Measurements from ENCODE around the gene KDM6B.
A peak's percentile ranks its signal among the peaks of the same experiment; 100 is the strongest.

The KDM6B gene

DNA sequence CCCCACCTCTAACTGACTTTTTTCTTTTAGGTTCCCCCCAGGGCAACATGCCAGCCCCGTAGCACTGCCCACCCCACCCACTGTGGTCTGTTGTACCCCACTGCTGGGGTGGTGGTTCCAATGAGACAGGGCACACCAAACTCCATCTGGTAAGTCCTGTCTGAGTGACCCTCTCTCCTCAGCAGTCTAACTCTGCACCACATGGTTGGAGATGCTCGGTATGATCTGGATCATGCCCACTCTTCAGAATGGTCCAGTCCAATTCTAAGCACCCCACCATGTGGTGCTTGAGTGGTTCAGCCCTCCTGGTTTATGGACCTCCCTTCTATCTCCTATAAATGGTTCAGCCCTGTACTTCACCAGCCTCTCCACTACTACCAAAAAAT lies 5.9 kb downstream of the KDM6B start:
- FAIRE-seq = no peak
- no peak for DNase-seq (ENCODE audit: extremely low spot score, insufficient read length, low read depth)

DNA sequence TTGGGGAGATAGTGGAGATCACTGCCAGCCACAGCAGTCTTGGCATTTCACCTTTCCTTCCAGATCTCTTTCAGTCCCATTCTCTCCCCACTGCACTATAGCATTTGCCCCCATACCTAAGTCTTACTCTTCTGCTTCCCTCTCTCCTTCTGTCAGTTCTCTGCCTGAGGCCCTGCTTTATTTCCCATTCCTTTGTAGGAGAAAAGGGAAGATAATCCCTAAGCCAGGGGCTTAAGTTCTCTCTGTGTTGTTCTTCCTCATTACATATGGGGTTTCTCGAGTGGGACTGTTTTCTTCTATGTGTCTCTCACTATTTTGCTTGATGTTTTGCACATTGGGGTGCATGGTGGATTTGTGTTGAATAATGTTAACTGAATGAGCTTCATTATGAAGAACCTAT lies 6.4 kb downstream of the KDM6B start:
- no peak for DNase-seq (ENCODE audit: extremely low spot score, insufficient read length, low read depth)
- no peak for FAIRE-seq

DNA sequence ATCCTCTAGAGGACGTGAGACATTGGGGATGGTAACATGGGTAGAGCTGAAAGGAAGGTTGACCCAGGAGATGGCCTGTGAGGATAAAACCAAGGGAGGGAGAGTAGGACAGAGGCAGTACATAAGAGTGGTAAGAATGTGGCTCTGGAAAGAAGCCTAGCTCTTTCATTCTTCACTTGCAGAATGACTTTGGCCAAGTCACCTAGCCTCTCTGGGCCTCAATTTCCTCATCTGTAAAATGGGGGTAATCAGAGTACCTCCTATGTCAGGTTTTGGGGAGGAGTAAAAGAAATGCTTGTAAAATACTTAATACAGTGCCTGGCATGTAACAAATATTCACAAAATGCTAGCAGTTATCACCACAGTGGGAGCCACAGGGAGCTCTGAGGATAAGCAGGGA lies 6.9 kb downstream of the KDM6B start:
- DNase-seq (ENCODE audit: extremely low spot score, insufficient read length, low read depth) (no peak), FAIRE-seq (no peak)

DNA sequence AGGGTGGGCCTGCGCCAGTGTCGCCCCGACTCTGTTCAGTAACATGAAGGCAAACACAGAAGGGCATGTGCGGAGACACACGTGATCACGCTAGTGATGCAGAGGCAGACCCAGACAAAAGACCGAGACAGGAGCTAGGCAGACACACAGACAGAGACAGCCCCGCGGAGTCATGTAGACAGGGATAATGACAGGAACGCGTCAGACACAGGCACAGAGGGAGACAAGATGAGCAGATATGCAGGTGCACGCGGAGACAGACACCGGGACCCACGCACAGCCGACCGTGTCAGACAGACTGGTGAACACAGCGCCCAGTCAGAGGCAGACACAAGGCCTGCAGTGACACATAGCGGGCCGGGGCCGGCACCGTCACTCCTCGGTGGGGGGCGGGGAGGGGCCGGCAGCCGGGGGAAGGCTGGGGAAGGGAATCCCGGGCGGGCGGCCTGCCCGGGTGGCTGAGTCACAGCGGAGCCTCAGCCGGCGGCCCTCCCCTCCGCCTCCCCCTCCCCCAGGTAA lies 7.4 kb downstream of the KDM6B start:
- FAIRE-seq (peak; percentile 45), DNase-seq (ENCODE audit: extremely low spot score, insufficient read length, low read depth) (no peak)

DNA sequence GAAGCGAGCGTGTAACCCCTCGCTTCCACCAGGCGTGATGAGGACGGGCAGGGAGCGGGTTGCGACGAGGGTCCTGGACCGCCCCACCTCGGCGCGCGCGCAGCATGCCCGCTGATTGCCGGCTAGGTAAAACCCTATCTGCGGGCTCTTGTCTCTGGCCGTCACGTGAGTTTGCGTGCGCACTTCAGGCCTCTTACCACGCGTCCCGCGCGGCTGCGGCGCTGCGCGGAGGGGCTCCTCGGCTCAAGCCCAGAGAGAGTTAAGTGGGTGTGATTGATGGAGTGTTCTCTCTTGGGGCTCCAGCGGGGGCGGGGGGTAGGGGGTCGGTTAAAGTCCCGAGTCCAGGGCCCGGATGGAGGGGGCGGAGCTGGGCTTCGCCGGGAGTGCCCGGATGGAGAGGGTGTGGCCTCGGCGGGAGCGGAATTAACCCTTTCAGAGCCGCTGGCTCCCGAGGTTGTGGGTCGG lies 7.9 kb downstream of the KDM6B start:
- DNase-seq (ENCODE audit: extremely low spot score, insufficient read length, low read depth) (no peak), FAIRE-seq (no peak)

DNA sequence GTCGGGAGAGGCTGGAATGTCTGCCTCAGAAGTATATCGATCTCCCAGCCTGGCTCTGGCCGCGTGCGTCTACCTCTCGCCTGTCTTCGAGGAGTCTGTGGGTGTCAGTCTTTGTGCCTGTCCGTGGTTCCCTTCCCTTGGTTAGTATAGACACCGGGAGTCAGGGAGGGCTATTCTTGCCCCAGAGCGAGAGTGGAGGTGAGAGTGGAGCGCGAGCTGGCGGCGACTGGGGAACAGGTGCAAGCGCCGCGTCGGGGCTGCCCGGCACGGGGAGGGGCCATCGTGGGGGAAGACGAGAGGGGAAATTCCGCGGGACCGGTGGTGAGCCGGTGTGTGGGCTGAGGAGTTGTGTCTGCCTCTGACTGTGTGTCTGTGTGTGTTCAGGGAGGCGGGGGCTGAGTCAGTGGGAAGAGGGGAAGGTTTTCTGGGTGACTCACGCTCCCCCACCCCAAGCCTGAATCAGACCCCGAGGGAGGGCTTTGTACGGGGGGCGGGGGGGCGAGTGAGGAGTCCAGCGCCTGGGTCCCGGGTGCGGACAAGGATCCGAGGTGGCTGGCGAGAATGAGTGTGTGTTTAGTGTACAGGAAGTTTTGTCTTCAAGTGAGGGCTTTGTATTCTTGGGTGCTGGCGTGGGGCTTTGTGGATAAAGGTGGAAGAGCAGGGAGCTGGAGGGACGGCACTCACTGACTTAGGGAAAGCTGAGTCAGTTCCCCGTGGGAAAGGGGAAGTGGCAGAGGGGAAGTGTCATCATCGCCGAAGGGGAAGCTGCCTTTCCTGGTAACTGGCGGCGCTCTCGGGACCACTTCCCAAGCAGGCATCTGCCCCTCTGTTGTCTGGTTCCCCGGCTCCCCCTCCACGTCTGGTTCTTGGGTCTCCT lies 8.6 kb downstream of the KDM6B start:
- DNase-seq (ENCODE audit: extremely low spot score, insufficient read length, low read depth) = no peak
- no peak for FAIRE-seq

DNA sequence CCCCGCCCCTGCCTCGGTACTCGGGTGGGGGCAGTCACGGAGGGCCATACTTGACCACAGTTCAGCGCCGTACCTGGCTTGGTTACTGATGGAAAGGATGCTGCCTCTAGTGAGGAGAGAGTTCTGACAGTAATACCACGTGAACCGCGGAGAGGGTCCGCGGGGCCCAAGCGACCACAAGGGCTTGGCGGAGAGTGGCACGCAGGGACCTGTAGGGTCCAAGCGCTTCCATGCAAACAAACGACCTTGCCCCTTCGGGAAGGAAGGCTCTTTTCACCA lies 9.2 kb downstream of the KDM6B start:
- FAIRE-seq = no peak
- DNase-seq (ENCODE audit: extremely low spot score, insufficient read length, low read depth) = no peak

DNA sequence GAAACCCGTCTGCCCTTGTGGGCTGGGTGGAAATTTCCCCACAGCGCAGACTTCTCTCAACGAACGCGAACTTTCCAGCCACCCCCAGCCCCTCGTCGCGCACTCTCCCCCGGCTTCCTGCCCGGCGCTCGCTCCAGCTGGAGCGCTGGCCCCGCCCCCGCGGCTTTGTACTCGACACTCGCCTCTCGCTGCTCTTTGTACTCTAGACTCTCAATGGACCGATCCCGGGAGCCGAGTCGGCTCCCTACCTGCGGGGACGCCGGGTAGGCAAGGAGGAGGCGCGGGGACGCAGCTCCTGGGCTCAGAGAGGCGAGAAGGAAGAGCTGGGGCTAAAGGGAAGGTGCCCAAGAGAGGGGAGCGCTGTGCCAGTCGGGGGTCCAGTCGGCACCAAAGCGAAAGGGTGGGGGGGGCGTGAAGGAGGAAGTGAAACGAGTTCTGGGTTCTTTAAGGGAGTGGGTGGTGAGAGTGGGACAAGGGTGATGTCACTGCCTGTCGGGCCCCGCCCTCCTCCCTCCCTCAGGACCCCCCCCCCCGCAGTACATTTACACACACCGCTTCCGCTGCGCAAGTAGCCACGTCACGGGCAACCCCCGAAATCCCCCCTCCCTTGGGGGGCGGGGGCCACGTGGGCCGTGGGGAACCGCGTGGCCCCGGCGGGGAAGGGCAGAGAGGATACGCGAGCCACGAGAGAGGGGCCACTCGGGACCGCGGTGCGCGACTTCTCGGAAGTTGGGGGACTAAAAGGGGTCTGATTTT lies 9.7 kb downstream of the KDM6B start:
- DNase-seq (ENCODE audit: extremely low spot score, insufficient read length, low read depth) (no peak), FAIRE-seq (peak; percentile 97)

DNA sequence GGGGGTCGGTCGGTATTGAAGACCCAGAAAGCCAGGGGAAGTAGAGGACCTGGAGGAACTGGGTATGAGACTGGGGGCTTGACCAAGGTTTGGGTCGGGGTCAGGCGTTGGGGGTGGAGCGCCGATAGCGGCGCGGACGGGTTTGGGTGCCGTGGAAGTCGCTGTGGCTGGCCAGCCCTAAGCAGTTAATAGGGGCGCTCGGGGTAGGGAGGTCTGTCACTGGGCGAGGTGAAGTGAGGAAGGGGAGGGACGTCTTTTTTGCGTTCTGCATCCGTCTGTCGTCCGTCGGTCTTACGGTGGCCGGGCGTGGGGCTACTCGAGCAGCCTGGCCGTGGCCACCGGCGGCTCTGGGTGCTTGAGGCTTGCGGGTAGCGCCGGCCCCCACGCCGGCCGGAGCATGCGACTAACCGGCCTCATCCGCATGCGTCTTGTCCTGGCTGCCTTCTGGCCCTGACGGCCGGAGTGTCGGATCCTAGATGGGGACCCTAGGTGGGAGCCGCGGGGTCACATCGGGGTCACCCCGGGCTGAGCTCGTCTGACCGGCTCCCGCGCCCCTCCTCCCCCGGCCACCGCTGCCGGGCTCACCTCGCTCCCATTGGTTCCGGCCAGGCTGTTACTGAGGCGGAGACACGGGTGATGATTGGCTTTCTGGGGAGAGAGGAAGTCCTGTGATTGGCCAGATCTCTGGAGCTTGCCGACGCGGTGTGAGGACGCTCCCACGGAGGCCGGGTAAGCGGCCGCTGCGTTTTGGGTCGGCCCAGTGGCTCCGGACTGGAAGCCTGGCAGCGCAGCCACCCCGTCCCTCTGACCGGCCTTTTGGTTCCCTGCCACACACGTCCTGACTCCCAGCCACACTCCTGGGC lies 10.5 kb downstream of the KDM6B start:
- no peak for DNase-seq (ENCODE audit: extremely low spot score, insufficient read length, low read depth)
- FAIRE-seq = peak; percentile 97

DNA sequence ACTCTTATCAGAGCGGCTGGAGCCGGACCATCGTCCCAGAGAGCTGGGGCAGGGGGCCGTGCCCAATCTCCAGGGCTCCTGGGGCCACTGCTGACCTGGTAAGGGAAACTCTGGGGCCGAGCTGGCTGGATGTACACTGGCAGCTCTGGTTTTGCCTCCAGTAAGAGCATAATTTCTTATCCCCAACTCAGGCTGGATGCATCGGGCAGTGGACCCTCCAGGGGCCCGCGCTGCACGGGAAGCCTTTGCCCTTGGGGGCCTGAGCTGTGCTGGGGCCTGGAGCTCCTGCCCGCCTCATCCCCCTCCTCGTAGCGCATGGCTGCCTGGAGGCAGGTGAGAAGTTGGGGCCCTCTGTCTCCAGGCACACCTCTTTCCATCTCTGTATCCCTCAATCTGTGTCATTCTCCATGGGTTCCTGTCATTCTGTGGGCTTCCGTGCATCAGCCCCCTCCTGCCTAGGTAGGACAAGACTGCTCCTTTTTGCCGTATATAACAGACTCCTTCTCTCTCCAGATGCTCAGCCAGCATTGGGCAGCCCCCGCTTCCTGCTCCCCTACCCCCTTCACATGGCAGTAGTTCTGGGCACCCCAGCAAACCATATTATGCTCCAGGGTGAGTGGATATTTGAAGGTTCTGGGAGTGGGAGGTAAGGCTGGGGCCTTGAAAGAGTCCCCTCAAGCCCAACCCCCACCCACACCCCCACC lies 11.5 kb downstream of the KDM6B start:
- FAIRE-seq (no peak), DNase-seq (ENCODE audit: extremely low spot score, insufficient read length, low read depth) (no peak)

DNA sequence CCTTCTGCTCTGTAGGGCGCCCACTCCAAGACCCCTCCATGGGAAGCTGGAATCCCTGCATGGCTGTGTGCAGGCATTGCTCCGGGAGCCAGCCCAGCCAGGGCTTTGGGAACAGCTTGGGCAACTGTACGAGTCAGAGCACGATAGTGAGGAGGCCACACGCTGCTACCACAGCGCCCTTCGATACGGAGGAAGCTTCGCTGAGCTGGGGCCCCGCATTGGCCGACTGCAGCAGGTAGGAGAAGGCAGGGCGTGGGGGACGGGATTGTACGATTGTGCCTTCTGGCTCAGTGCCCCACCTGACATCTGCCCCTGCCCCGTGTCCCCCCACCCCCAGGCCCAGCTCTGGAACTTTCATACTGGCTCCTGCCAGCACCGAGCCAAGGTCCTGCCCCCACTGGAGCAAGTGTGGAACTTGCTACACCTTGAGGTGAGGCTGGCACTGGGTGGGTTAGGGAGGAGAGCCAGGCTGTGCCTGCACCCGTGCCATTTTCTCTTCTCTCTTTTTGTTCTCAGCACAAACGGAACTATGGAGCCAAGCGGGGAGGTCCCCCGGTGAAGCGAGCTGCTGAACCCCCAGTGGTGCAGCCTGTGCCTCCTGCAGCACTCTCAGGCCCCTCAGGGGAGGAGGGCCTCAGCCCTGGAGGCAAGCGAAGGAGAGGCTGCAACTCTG lies 12.2 kb downstream of the KDM6B start:
- no peak for FAIRE-seq
- DNase-seq (ENCODE audit: extremely low spot score, insufficient read length, low read depth) = no peak

DNA sequence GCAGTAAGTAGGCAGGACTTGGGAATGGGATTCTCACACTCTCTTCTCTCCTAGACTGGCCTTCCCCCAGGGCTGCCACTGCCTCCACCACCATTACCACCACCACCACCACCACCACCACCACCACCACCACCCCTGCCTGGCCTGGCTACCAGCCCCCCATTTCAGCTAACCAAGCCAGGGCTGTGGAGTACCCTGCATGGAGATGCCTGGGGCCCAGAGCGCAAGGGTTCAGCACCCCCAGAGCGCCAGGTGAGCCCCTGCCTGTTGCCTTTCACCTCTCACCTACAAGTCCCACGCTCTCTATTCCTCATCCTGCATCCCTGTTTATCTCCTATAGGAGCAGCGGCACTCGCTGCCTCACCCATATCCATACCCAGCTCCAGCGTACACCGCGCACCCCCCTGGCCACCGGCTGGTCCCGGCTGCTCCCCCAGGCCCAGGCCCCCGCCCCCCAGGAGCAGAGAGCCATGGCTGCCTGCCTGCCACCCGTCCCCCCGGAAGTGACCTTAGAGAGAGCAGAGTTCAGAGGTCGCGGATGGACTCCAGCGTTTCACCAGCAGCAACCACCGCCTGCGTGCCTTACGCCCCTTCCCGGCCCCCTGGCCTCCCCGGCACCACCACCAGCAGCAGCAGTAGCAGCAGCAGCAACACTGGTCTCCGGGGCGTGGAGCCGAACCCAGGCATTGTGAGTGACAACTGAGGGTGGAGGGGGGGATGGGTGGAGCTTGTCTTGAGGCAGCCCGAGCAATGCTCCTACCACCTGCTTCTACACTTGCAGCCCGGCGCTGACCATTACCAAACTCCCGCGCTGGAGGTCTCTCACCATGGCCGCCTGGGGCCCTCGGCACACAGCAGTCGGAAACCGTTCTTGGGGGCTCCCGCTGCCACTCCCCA lies 13.0 kb downstream of the KDM6B start:
- no peak for DNase-seq (ENCODE audit: extremely low spot score, insufficient read length, low read depth)

DNA sequence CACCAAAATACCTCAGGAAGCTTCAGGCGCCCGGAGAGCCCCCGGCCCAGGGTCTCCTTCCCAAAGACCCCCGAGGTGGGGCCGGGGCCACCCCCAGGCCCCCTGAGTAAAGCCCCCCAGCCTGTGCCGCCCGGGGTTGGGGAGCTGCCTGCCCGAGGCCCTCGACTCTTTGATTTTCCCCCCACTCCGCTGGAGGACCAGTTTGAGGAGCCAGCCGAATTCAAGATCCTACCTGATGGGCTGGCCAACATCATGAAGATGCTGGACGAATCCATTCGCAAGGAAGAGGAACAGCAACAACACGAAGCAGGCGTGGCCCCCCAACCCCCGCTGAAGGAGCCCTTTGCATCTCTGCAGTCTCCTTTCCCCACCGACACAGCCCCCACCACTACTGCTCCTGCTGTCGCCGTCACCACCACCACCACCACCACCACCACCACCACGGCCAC lies 14.1 kb downstream of the KDM6B start:
- no peak for FAIRE-seq
- no peak for DNase-seq (ENCODE audit: extremely low spot score, insufficient read length, low read depth)

More for the DNA sequence above, 13.0 kb downstream of the KDM6B start:
- FAIRE-seq = no peak

DNA sequence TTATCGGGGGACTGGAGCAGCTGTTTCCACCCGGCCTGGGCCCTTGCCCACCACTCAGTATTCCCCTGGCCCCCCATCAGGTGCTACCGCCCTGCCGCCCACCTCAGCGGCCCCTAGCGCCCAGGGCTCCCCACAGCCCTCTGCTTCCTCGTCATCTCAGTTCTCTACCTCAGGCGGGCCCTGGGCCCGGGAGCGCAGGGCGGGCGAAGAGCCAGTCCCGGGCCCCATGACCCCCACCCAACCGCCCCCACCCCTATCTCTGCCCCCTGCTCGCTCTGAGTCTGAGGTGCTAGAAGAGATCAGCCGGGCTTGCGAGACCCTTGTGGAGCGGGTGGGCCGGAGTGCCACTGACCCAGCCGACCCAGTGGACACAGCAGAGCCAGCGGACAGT lies 14.7 kb downstream of the KDM6B start:
- FAIRE-seq (no peak), DNase-seq (ENCODE audit: extremely low spot score, insufficient read length, low read depth) (no peak)

DNA sequence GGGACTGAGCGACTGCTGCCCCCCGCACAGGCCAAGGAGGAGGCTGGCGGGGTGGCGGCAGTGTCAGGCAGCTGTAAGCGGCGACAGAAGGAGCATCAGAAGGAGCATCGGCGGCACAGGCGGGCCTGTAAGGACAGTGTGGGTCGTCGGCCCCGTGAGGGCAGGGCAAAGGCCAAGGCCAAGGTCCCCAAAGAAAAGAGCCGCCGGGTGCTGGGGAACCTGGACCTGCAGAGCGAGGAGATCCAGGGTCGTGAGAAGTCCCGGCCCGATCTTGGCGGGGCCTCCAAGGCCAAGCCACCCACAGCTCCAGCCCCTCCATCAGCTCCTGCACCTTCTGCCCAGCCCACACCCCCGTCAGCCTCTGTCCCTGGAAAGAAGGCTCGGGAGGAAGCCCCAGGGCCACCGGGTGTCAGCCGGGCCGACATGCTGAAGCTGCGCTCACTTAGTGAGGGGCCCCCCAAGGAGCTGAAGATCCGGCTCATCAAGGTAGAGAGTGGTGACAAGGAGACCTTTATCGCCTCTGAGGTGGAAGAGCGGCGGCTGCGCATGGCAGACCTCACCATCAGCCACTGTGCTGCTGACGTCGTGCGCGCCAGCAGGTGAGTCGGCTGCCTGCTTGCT lies 15.2 kb downstream of the KDM6B start:
- FAIRE-seq = no peak

DNA sequence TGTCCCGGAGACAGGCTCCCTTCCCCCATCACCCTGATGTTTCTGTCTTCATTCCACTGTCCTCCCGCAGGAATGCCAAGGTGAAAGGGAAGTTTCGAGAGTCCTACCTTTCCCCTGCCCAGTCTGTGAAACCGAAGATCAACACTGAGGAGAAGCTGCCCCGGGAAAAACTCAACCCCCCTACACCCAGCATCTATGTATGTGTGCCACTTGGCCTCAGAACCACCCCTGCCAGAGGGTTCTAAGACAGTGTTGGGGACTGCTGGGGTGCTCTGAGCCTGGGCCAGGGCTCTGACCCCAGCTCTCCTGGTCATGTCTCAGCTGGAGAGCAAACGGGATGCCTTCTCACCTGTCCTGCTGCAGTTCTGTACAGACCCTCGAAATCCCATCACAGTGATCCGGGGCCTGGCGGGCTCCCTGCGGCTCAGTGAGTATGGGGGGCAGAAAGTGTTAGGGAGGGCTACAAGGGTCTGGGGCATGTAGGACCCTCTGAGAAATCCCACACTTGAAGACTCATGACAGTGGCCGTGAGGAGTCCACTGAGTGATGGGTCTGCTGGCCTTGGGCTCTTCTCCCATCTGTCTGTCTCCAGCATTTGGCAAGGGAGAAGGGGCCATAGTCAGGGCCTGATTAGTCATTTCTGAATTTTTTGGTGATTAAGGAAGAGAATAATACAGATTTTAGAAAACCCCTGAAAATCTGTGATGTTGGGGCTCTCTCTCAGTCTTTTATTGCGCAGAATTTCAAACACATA lies 15.9 kb downstream of the KDM6B start:
- no peak for DNase-seq (ENCODE audit: extremely low spot score, insufficient read length, low read depth)
- FAIRE-seq = no peak

More for the DNA sequence above, 15.2 kb downstream of the KDM6B start:
- DNase-seq (ENCODE audit: extremely low spot score, insufficient read length, low read depth) = no peak
